LoVo (cell line): Measurements from ENCODE around the gene LRRC27.
A peak's percentile ranks its signal among the peaks of the same experiment; 100 is the strongest.
"Not testable (repeated sequence)": the region's sequence is repeated elsewhere in the genome, so short reads cannot be mapped to it uniquely, and the experiment has no call there.

ENCODE experiments used
- DNase-seq: peaks from one replicate; pipeline ENCODE4 v3.0.0-alpha.2; 2016; ENCODE audit warnings: low spot score

Gene LRRC27

DNA sequence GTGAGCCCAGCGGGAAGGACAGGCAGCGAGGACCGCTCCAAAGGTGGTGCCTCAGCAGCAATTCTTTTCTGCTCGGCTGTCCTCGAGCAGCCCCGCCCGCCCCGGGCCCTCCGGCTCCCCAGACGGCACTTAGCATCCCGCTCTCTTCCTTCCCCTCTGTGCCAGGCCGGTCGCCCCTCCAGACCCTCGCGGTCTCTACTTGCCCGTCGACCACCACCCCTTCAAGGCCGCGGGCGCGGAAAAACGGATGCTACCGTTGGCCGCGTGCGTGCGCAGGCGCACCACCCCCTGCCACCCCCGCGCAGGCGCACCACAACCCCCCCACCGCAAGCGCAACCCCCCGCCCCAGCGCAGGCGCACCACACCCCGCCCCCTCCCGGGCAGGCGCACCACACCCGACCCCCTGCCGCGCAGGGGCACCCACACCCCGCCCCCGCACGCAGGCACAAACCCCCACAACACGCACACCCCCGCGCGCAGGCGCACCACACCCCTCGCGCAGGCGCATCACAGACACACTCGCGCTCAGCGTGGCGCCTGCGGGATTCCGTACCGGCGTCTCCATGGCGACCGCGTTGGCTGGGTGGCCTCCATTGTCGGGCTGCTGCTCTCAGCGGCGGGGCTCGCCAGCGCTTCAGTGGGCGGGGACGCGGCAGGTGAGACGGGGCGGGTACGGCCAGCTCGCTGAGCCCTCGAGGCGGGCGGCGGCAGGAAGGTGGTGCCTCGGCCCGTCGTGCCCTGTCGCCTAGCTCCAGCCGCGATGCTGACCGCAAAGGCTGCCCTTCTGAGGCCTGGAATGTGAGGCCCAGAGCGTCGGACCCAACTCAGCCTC lies at the start of gene LRRC27:
TSS of gene LRRC27 (plus strand) at position 593 of the 832 bp plus-strand sequence. CDS start 1,332 bp downstream, outside the sequence.
- peak; percentile 99 for DNase-seq

- no peak for DNase-seq
Measured at GRCh38 chr10:132282667-132283603, 49.1 kb upstream of the LRRC27 start.

GRCh38 chr10:132283604-132284382 lies 48.2 kb upstream of the LRRC27 start:
- DNase-seq, result no peak

GRCh38 chr10:132289439-132289838 lies 42.6 kb upstream of the LRRC27 start:
- no peak for DNase-seq

DNA sequence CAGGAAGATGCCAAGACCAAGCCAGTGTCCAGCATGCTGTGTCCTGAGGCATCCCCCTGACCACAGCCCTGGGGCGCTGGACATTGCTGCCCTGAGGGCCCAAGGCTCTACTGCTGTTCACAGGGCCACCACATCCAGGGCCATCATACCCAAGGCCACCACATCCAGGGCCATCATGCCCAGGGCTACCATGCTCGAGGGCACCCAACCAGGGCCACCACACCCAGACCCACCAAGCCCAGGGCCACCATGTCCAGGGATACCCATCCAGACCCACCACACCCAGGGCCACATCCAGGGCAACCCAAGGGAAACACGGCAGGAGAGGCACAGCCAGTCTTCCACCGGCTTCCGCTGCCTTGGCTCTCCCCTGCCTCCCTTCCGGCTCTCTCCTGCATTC lies 41.4 kb upstream of the LRRC27 start:
- DNase-seq, result no peak

DNA sequence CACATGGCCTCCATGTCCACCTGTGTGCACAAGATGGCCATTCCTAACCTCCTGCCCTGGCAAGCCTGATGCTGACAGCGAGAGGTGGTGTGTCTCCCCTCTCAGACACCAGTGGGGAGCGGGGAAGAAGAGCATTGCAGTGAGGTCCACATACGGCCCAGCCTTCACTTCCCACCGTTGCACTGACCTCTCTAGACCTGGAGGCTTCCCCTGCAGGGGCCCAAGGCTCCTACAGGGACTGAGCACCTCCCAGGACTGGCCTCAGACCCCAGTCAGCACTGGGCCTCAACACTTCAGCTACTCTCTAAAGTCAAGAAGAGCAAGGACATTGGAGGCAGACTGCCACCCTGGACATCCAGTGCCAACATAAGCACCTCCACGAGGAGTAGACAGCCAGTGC lies 40.2 kb upstream of the LRRC27 start:
- no peak for DNase-seq

DNA sequence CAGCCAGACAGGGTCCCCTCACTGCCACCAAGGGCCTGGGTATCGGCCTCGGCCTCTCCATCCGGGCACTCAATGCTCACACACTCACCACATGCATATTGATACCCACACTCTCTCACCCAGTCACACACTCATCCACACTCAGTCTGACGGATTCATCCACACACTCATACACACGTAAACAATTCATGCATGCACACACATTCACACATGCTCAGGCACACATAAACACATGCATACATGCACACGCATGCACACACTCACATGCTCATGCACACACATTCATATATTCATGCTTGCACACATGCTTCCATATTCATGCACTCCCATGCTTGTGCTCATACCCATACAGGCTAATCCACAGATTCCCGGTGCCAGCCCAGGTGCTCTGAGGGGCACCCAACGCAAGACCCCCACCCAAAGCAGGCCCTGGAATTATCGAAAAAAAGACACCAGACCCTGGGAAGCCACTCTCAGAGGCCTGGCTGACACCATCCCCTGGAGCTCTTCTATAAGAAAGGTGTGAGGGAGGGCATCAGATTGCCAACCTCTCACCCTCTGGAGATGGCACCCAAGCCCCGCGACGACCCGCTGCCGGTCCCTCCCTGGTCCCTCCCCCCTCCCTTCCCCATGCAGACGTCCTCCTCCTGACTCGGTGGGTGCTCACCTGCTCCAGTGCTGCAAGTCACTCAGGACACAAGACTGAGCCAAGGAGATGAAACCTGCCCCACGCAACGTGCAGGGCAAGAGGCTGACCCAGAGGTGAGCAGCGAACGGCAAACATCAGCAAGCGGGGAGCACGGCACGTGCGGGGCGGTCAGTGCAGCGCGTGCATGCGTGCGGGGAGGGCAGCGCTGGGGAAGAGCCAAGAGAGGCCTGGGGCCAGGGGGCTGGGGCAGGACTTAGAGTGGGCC lies 39.4 kb upstream of the LRRC27 start:
- no peak for DNase-seq

DNA sequence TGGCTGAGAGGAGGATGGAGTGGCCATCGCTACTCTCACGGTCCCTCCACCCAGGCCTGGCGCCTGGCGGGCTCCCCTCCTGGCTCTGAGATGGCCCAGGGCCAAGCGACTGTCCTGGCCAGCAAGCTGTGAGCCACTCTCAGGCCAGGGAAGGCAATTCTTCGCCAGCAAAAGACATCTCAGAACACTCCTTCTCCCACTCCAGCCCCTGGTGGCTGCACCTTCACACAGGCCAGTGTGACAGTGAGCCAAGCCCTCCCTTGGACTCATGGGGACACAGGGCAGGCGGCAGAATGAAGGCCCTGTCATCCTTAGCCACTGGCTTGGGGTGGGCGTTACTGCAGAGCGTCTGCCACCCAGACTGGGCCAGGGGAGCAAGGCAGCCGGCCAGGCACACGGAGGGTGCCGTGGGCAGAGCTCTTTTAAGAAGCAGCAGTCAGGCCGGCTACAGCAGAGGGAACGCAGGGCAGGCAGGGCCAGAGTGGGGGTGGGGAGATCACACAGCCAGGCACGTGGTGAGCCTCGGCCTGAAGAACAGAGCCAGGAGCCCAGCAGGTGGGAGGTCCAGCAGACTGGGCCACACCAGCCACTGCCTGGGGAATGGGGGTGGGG lies 38.7 kb upstream of the LRRC27 start:
- DNase-seq, result no peak

DNA sequence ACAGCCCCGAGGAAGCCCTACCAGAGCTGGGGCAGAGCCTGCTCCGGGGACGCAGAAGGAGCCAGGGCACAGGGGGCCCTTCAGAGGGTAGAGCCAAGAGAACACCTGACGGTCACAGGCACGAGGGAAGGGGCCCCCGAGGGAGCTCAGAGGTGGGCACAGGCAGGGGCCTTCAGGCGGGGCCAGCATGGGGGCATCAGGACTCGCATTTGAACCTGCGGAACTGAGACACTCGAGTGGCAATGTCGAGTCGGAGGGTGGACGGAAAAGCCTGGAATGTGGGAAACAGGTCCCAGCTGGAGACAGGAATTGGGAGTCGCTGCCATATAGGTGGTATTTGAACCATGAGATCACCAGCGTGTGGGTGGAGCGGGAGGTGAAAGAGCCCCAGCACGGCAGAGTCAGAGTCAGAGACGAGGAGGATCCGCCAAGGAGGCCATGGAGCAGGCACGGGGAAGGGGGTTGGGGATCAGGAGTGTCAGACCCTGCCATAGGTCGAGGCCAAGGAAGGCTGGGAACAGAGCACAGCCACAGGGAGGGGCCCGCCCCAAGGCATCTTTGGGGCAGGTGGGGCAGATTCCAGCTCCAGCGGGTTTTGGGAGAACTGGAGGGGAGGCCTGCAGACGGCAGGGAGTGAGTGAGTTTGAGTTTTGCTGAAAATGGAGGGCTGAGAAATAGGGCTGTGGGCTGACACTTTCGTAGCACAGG lies 38.0 kb upstream of the LRRC27 start:
- DNase-seq, result no peak

- DNase-seq, result no peak
Measured at GRCh38 chr10:132294561-132295318, 37.3 kb upstream of the LRRC27 start.

DNA sequence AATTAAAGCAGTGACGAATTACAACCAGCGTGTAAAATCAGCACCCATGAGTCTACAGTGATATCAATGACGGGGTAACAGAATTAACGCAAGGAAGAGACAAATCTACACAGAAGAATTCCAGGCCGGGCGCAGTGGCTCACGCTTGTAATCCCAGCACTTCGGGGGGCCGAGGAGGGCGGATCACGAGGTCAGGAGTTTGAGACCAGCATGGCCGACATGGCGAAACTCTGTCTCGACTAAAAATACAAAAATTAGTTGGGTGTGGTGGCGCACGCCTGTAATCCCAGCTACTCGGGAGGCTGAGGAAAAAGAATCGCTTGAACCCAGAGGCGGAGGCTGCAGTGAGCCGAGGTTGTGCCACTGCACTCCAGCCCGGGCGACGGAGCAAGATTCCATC lies 36.5 kb upstream of the LRRC27 start:
- not testable (repeated sequence) for DNase-seq

- DNase-seq, result no peak
Measured at GRCh38 chr10:132296666-132297443, 35.1 kb upstream of the LRRC27 start.

GRCh38 chr10:132297526-132297925 lies 34.5 kb upstream of the LRRC27 start:
- no peak for DNase-seq

- DNase-seq, result no peak
Measured at GRCh38 chr10:132298038-132298881, 33.7 kb upstream of the LRRC27 start.

GRCh38 chr10:132299371-132300336 lies 32.3 kb upstream of the LRRC27 start:
- no peak for DNase-seq

- no peak for DNase-seq
Measured at GRCh38 chr10:132300582-132300981, 31.4 kb upstream of the LRRC27 start.
